Natural killer cell treated with Interleukin-12 subunit alpha and Interleukin-12 subunit beta and Interleukin-15 and Interleukin-18, amount 100 ng/mL, for 72 hours (primary cell): ENCODE measurements around the gene NCMAP. TPM values are rescaled to one million over a fixed set of nuclear protein-coding genes. Genes with fewer than 3 reads are reported as not detected.
A peak's percentile ranks its signal among the peaks of the same experiment; 100 is the strongest.

Experiments
- ATAC-seq, 2 donors: fragments of 150-1000 bp; cut with Tn5 transposase in 1 of 2; sonication (Bioruptor Pico), chemical (Tn5 transposase) in 1 of 2; 2 replicates each; pipeline ENCODE4 v1.10.0; 2021
- DNase-seq: peaks from one replicate; pipeline ENCODE4 v3.0.0; 2022; ENCODE audit warnings: low spot score
- H3K27ac Mint-ChIP-seq, 2 donors: 1 replicate in 1 of 2; 2 replicates in 1 of 2; pipeline ENCODE4 v1.8.0; 2022; ENCODE audit warnings: mixed read lengths in 2 of 2, mild to moderate bottlenecking in 1 of 2, moderate library complexity in 1 of 2
- H3K27me3 Mint-ChIP-seq, 2 donors: 1 replicate in 1 of 2; 2 replicates in 1 of 2; pipeline ENCODE4 v1.8.0; 2022; ENCODE audit warnings: mixed read lengths in 2 of 2
- H3K36me3 Mint-ChIP-seq: one replicate; pipeline ENCODE4 v1.8.0; 2022; ENCODE audit warnings: mixed read lengths
- H3K4me1 Mint-ChIP-seq, 2 donors: 1 replicate in 1 of 2; 2 replicates in 1 of 2; pipeline ENCODE4 v1.8.0; 2022; ENCODE audit warnings: low read depth in 2 of 2, mixed read lengths in 2 of 2, mild to moderate bottlenecking in 1 of 2
- H3K4me3 Mint-ChIP-seq: one replicate; pipeline ENCODE4 v1.8.0; 2022; ENCODE audit warnings: mixed read lengths
- H3K9me3 Mint-ChIP-seq: 2 replicates; pipeline ENCODE4 v1.8.0; 2022; ENCODE audit warnings: mixed read lengths
- total RNA-seq, 2 donors: library from RNA; stranded (reverse); gene quantifications; one replicate each; pipeline ENCODE4 v1.2.3, GENCODE V29; 2022

NCMAP gene
- total RNA-seq, 2 donors from 2014 or later: not detected

GRCh38 chr1:24594328-24594598, 38.4 kb downstream of the NCMAP start:
- peaks cover 11 to 15% of the 10 kb centered on the region in 2 donors for H3K27me3 Mint-ChIP-seq
- no peaks in the 10 kb centered on the region for H3K4me1 Mint-ChIP-seq
- ATAC-seq: no peak
- H3K9me3 Mint-ChIP-seq: no peaks in the 10 kb centered on the region
- H3K4me3 Mint-ChIP-seq: no peak overlapping the region
- no peak overlapping the region for H3K27ac Mint-ChIP-seq
- H3K36me3 Mint-ChIP-seq: no peaks in the 10 kb centered on the region
- no peak for DNase-seq

GRCh38 chr1:24596401-24596880, 40.6 kb downstream of the NCMAP start:
- no peak overlapping the region for H3K4me3 Mint-ChIP-seq

GRCh38 chr1:24599265-24599664, 43.4 kb downstream of the NCMAP start:
- no peaks in the 10 kb centered on the region for H3K36me3 Mint-ChIP-seq
- H3K9me3 Mint-ChIP-seq: no peaks in the 10 kb centered on the region
- H3K4me3 Mint-ChIP-seq: no peak overlapping the region
- ATAC-seq (no peak), DNase-seq (no peak)
- no peaks in the 10 kb centered on the region for H3K4me1 Mint-ChIP-seq
- H3K27ac Mint-ChIP-seq: no peak overlapping the region
- peaks cover 11 to 17% of the 10 kb centered on the region in 2 donors for H3K27me3 Mint-ChIP-seq

More at GRCh38 chr1:24596401-24596880, 40.6 kb downstream of the NCMAP start:
- H3K27ac Mint-ChIP-seq: no peak overlapping the region
- ATAC-seq (no peak), DNase-seq (no peak)
- no peaks in the 10 kb centered on the region for H3K4me1 Mint-ChIP-seq
- no peaks in the 10 kb centered on the region for H3K9me3 Mint-ChIP-seq
- H3K27me3 Mint-ChIP-seq: peaks cover 11 to 17% of the 10 kb centered on the region in 2 donors
- H3K36me3 Mint-ChIP-seq: no peaks in the 10 kb centered on the region

GRCh38 chr1:24600551-24600950, 44.7 kb downstream of the NCMAP start:
- no peaks in the 10 kb centered on the region for H3K4me1 Mint-ChIP-seq
- no peaks in the 10 kb centered on the region for H3K9me3 Mint-ChIP-seq
- peaks cover 11% of the 10 kb centered on the region in 2 donors for H3K27me3 Mint-ChIP-seq
- no peaks in the 10 kb centered on the region for H3K36me3 Mint-ChIP-seq
- ATAC-seq: no peak
- H3K4me3 Mint-ChIP-seq: no peak overlapping the region
- H3K27ac Mint-ChIP-seq: no peak overlapping the region
- DNase-seq: no peak

- DNase-seq (no peak), ATAC-seq (peak in 1 of 2 donors; percentile 36)
- Mint-ChIP-seq H3K36me3 (no peaks in the 10 kb centered on the region), H3K27me3 (peaks cover 0 to 6% of the 10 kb centered on the region in 2 donors), H3K9me3 (no peaks in the 10 kb centered on the region), H3K4me3 (no peak overlapping the region), H3K4me1 (no peaks in the 10 kb centered on the region), H3K27ac (no peak overlapping the region)
Measured at GRCh38 chr1:24605534-24606295, 49.8 kb downstream of the NCMAP start.

- ATAC-seq: no peak
- H3K27ac Mint-ChIP-seq: no peak overlapping the region
- H3K36me3 Mint-ChIP-seq: no peaks in the 10 kb centered on the region
- no peak for DNase-seq
- no peaks in the 10 kb centered on the region for H3K4me1 Mint-ChIP-seq
- no peaks in the 10 kb centered on the region for H3K9me3 Mint-ChIP-seq
- H3K4me3 Mint-ChIP-seq: no peak overlapping the region
- H3K27me3 Mint-ChIP-seq: peaks cover 0 to 4% of the 10 kb centered on the region in 2 donors
Measured at GRCh38 chr1:24606296-24606605, 50.4 kb downstream of the NCMAP start.

GRCh38 chr1:24606621-24607020, 50.7 kb downstream of the NCMAP start:
- no peaks in the 10 kb centered on the region for H3K36me3 Mint-ChIP-seq

GRCh38 chr1:24609949-24610517, 54.1 kb downstream of the NCMAP start:
- Mint-ChIP-seq H3K27me3 (peaks cover 7 to 8% of the 10 kb centered on the region in 2 donors), H3K4me1 (no peaks in the 10 kb centered on the region), H3K36me3 (no peaks in the 10 kb centered on the region), H3K27ac (no peak overlapping the region), H3K4me3 (no peak overlapping the region), H3K9me3 (no peaks in the 10 kb centered on the region)
- DNase-seq (no peak), ATAC-seq (peak in 1 of 2 donors; percentile 6)

More at GRCh38 chr1:24606621-24607020, 50.7 kb downstream of the NCMAP start:
- H3K27me3 Mint-ChIP-seq: peaks cover 0 to 6% of the 10 kb centered on the region in 2 donors
- ATAC-seq: no peak
- H3K4me1 Mint-ChIP-seq: no peaks in the 10 kb centered on the region
- no peak overlapping the region for H3K4me3 Mint-ChIP-seq
- no peaks in the 10 kb centered on the region for H3K9me3 Mint-ChIP-seq
- H3K27ac Mint-ChIP-seq: no peak overlapping the region
- no peak for DNase-seq

- DNase-seq (no peak), ATAC-seq (no peak)
- Mint-ChIP-seq H3K27ac (no peak overlapping the region), H3K4me3 (no peak overlapping the region), H3K4me1 (no peaks in the 10 kb centered on the region), H3K36me3 (no peaks in the 10 kb centered on the region), H3K9me3 (no peaks in the 10 kb centered on the region), H3K27me3 (peaks cover 40 to 48% of the 10 kb centered on the region in 2 donors)
Measured at GRCh38 chr1:24619376-24619775, 63.5 kb downstream of the NCMAP start.

GRCh38 chr1:24620678-24621077, 64.8 kb downstream of the NCMAP start:
- Mint-ChIP-seq H3K27ac (no peak overlapping the region), H3K4me1 (no peaks in the 10 kb centered on the region), H3K36me3 (no peaks in the 10 kb centered on the region), H3K27me3 (peaks cover 39 to 48% of the 10 kb centered on the region in 2 donors), H3K9me3 (no peaks in the 10 kb centered on the region), H3K4me3 (no peak overlapping the region)
- ATAC-seq (no peak), DNase-seq (no peak)

- ATAC-seq (no peak), DNase-seq (no peak)
- Mint-ChIP-seq H3K27me3 (peaks cover 38 to 48% of the 10 kb centered on the region in 2 donors), H3K4me3 (no peak overlapping the region), H3K27ac (no peak overlapping the region), H3K4me1 (no peaks in the 10 kb centered on the region), H3K9me3 (no peaks in the 10 kb centered on the region), H3K36me3 (no peaks in the 10 kb centered on the region)
Measured at GRCh38 chr1:24621121-24621520, 65.2 kb downstream of the NCMAP start.

- Mint-ChIP-seq H3K36me3 (no peaks in the 10 kb centered on the region), H3K4me1 (no peaks in the 10 kb centered on the region), H3K27me3 (peaks cover 36 to 38% of the 10 kb centered on the region in 2 donors), H3K27ac (no peak overlapping the region), H3K9me3 (no peaks in the 10 kb centered on the region), H3K4me3 (no peak overlapping the region)
- no peak for DNase-seq
- no peak for ATAC-seq
Measured at GRCh38 chr1:24622218-24622617, 66.3 kb downstream of the NCMAP start.

GRCh38 chr1:24632832-24633175, 76.9 kb downstream of the NCMAP start:
- no peak for ATAC-seq
- Mint-ChIP-seq H3K4me3 (no peak overlapping the region), H3K27me3 (peaks cover 14 to 15% of the 10 kb centered on the region in 2 donors), H3K36me3 (no peaks in the 10 kb centered on the region), H3K4me1 (peaks cover 2 to 4% of the 10 kb centered on the region in 2 donors), H3K27ac (no peak overlapping the region), H3K9me3 (no peaks in the 10 kb centered on the region)
- no peak for DNase-seq

- H3K4me1 Mint-ChIP-seq: peaks cover 2 to 10% of the 10 kb centered on the region in 2 donors
- H3K27ac Mint-ChIP-seq: no peak overlapping the region
- H3K27me3 Mint-ChIP-seq: peaks cover 12 to 15% of the 10 kb centered on the region in 2 donors
- no peaks in the 10 kb centered on the region for H3K9me3 Mint-ChIP-seq
- peak; percentile 51 to 57 for ATAC-seq
- no peak for DNase-seq
- no peaks in the 10 kb centered on the region for H3K36me3 Mint-ChIP-seq
- H3K4me3 Mint-ChIP-seq: no peak overlapping the region
Measured at GRCh38 chr1:24635195-24635843, 79.4 kb downstream of the NCMAP start.
